Measurements from ENCODE around the gene HNF1B. TPM values are rescaled to one million over a fixed set of nuclear protein-coding genes. Genes with fewer than 3 reads are reported as not detected.

The HNF1B gene
- polyA plus RNA-seq, 3 donors, result 128 to 140 (median 136) TPM

DNA sequence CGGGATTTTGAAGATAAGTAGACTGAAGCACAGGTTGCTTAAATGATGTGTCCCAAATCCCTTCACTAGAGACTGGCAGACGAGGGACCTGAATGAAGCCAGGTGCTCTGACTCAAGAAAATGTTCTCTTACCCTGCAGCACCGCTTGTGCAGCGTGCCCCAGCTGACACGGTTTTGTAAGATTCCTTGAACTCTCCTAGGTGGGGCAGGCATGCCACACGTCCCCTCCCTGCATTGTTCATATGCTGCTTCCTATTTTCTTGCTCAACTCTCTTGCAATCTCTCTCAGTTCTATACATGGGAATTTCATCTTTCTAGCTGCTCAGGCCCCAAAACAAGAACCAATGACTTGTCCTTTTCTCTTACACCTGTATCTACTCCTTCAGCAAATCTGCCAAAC, 22.1 kb upstream of the HNF1B start:
- no peak for DNase-seq

GRCh38 chr17:37764383-37764782, 19.5 kb upstream of the HNF1B start:
- DNase-seq, result no peak

DNA sequence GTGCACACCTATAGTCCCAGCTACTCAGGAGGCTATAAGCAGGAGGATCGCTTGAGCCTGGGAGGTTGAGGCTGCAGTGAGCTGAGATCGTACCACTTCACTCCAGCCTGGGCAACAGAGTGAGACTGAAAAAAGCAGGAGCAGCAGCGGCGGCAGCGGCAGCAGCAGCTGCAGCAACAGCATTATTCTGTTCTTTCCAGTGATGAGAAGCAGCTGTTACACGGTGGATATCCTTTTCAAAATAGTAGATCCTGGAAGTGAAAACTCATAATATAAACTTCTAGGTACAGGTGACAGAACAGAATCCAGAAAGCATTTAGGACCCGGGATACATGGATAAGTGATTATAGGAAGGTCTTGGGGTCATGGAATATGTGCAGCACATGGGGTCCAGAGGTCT, 17.8 kb upstream of the HNF1B start:
- peak; percentile 69 for DNase-seq

DNA sequence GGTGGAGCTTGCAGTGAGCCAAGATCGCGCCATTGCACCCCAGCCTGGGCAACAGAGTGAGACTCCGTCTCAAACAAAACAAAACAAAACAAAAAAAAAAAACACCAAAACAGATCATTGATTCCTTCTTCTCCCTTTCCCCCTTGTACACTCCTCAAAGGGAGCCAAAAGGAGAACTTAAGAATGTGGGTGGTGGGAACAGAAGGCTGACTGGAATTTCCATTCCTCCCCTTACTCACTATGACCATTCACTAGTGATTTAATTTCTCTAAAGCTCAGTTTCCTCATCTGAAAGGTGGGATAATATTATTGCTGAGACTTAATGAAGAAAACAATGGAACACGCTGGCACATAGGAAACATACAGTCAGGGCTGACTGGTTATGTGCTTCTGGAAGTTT, 17.1 kb upstream of the HNF1B start:
- DNase-seq, result no peak

DNA sequence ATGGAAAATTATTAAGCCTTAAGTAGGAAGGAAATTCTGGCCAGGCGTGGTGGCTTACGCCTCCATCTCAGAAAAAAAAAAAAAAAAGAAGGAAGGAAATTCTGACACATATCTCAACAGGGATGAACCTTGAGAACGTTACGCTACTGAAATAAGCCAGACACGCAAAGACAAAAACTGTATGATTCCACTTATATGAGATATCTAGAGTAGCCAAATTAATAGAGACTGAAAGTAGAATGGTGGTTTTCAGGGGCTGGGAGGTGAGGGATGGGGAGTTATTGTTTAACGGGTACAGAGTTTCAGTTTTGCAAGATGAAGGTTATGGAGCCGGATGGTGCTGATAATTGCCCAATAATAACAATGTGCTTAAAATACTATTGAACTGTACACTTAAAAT, 16.2 kb upstream of the HNF1B start:
- DNase-seq, result no peak

GRCh38 chr17:37759014-37759637, 14.3 kb upstream of the HNF1B start:
- peak; percentile 52 for DNase-seq

- DNase-seq, result no peak
These were observed 11.2 kb upstream of the HNF1B start for GRCh38 chr17:37756051-37756450.

DNA sequence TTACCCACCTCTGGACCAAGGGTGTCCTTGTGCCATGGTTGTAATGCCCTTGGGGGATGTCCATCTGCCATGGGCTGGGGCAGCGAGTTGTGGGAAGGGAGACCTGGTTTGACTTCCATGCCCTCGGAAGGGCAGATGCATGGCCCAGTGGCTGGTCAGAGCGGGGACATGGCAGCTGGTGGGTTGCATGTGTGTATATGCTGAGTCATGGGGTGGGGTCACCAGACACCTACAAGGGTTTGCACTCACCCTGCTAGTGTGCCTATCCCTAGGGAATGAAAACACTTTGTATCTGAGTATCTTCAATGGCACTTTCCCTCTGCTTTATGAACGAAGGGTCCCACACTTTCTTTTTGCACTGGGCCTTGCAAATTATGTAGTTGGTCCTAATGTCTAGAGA, 10.6 kb upstream of the HNF1B start:
- no peak for DNase-seq

DNA sequence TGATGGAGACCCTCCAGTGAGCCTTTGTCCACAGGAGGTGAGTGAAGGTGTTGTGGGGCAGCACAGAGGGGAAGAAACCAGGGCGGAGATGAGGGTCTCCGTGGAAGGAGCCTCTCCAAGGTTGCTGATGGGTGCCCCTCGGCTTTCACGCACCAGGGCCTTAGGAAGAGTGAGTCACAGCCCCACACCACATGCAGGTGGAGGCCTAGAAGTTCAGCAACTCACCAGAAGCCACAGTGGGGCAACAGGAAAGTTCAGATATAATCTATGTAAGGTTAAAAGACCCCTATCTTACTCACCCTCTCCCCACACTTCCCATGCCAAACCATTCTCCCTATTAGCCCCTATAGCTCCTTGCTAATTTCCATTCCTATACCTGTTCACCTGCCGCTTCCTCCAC, 9.5 kb upstream of the HNF1B start:
- no peak for DNase-seq

- no peak for DNase-seq
These were observed 7.6 kb upstream of the HNF1B start for GRCh38 chr17:37752482-37752881.

DNA sequence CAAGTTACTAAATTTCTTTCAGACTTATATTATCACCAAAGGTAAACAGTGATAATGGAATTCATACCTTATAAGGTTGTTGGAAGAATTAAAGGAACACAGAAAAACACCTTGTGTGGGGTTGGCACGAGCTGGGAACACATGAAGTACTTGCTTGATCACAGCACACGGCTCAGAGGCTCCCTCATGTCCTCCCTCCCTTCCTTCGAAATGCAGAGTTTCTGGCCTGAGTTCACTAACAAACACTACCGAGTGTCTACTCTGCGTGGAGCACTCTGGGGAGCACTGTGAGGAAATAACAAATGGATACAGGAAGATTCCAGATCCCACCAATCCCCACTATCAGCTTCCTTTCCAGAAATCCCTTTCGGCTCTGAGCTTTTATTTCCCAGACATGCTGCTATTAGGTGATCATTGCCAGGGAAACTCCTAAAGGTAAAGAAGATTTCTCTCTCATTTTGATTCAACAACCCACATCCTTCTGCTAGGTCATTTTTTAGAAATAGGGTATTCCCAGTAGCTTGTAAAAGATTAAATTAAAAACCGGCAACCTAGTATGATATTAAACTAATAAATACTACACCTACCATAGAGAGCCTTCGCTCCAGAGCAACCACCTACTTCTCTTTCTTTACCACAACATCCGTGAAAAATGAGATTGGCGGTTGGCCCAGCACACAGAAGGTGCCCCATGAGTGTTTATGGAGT, 6.1 kb upstream of the HNF1B start:
- DNase-seq, result no peak

DNA sequence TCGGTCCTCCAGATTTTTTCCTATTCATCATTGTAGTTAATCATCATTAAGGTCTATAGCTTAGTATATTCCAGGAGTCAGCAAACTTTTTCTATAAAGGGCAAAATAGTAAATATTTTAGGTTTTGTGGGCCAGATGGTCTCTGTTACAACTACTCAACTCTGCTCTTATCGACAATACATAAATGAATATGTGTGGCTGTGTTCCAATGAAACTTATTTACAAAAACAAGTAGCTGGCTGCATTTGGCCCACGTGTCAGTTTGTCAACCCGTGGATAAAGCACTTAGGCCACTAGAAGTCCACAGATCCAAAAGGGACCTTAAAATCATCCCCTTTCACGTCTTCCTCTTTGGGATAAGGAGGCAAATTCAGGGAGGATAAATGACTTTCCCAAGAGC, 5.4 kb upstream of the HNF1B start:
- no peak for DNase-seq

DNA sequence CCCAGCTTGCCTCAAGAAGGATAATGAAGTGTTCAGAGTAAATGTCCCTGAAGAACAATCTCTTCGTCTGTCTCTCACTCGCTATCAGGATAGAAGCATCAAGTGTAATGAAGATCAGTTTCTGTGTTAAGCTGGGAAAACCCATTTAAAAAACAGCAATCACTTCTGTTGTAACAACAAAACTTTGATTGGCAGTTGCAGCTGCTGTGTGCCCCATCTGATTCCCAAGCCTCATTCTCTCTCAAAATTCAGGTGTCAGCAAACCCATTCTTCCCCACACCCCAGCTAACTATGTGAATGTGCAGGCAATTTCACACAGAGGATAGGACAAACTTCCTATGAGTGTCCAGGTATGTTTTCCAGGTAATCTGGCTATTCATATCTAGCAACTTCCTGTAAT, 2.4 kb upstream of the HNF1B start:
- no peak for DNase-seq

GRCh38 chr17:37746617-37747016, 1.8 kb upstream of the HNF1B start:
- DNase-seq, result no peak

GRCh38 chr17:37745801-37746426, 1.1 kb upstream of the HNF1B start:
- DNase-seq, result no peak

- DNase-seq, result no peak
These were observed 279 bp downstream of the HNF1B start for GRCh38 chr17:37744633-37744927.

DNA sequence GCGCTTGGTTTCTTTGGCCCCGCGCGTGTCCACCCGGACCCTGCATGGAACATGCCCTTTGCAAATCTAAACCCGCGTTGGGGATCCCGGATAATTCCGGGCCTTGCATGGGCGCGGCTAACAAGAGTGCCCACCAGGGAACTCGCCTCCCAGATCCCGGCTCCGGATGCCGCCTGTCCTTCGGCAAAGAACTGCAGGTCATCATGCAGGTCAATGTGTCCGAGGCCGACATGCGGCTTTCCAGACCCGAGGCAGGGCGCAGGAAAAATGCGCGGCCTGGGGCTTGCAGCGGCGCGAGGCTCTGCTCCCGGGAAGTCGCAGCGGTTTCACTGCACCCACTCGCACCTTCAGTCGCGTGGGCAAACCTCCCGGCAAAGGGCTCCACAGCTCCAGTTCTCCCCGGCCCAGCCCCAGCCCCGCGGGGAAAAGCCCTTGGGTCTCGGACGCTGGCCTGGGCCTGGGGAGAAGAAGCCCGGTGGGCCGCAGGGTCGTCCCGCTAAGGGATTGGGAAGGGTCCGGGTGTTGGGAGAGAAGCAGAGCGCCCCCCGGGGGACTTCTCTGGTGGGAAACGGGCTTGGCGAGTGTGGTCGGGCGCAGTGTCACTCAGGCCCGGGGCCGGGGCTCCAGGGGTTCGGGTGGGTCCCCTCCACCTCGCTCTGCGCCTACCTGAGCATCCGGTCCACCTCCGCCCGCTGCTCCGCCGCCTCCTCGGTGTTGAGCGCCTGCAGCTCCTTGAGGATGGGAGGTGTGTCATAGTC, 805 bp downstream of the HNF1B start:
- peak; percentile 23 for DNase-seq

DNA sequence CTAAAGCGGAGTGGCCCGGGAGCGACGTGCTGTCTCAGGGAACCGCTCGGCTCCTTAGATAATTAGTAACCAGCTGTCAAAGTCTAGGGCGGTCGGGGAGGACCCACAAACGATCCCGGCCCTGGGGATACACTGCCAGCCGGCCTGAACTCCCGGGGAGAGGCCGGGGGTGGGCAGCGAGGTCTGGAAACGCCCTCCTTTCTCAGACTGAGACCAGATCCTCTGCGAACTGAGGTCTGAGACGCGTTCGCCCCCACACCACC, 1.3 kb downstream of the HNF1B start:
- DNase-seq, result peak; percentile 22

- peak; percentile 30 for DNase-seq
These were observed 1.9 kb downstream of the HNF1B start for GRCh38 chr17:37742762-37743611.

GRCh38 chr17:37742116-37742761, 2.6 kb downstream of the HNF1B start:
- peak; percentile 27 for DNase-seq

- no peak for DNase-seq
These were observed 3.3 kb downstream of the HNF1B start for GRCh38 chr17:37741341-37742115.
